Hematopoietic multipotent progenitor cell treated with erythropoietin and hydrocortisone succinate and interleukin-3 and kit ligand, for 8 days (in vitro differentiated cells): ENCODE results near the gene DHCR7.
A peak's percentile ranks its signal among the peaks of the same experiment; 100 is the strongest.

Experiments used
- DNase-seq: peaks from one replicate; pipeline ENCODE4 v3.0.0-alpha.2; 2015

Gene DHCR7, protein sequence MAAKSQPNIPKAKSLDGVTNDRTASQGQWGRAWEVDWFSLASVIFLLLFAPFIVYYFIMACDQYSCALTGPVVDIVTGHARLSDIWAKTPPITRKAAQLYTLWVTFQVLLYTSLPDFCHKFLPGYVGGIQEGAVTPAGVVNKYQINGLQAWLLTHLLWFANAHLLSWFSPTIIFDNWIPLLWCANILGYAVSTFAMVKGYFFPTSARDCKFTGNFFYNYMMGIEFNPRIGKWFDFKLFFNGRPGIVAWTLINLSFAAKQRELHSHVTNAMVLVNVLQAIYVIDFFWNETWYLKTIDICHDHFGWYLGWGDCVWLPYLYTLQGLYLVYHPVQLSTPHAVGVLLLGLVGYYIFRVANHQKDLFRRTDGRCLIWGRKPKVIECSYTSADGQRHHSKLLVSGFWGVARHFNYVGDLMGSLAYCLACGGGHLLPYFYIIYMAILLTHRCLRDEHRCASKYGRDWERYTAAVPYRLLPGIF

DNA sequence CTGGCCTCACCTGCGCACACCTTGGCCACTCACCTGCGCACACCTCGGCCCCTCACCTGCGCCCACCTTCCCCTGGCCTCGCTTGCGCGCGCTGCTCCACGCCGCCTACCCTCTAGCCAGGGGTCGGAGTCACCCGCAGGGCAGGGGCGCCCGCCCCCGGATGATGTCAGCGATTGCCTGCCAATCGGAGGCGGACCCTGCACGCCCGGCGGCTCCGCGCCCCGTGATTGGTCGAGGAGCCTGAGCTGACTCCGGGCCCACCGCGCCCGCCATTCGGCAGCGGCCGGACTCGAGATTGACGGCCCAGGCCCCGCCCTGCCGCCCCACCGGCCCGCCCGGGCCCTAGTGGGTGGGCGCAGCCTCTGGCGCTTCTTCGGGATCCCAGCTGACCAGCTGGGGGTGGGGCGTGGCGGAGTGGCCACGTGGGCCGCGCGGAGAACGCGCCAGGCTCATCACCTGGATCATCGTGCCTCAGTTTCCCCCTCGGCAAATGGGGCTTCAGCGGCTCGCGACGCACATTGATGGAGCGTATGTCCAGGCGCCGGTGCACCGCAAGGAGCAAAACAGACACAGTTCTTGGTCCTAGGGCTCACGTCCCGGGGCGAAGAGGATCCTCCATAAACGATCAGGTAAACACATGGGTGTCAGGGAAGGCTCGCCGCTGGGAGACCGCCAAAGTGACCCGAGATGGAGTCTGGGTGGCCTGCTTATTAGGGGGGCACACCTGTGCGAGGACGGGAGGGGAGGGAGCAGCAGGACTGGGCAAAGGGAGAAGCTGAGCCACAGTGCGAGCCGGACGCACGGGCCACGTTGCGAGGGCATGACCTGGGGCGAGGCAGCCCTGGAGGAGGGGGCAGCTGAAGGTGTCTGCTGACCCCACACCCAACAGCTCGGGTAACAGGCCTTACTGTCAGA is at the start of gene DHCR7:
Gene DHCR7 (minus strand): TSS at position 137 of the 915 bp plus-strand sequence. CDS start 3,441 bp downstream, outside the sequence.
- DNase-seq, result peak; percentile 94

DNA sequence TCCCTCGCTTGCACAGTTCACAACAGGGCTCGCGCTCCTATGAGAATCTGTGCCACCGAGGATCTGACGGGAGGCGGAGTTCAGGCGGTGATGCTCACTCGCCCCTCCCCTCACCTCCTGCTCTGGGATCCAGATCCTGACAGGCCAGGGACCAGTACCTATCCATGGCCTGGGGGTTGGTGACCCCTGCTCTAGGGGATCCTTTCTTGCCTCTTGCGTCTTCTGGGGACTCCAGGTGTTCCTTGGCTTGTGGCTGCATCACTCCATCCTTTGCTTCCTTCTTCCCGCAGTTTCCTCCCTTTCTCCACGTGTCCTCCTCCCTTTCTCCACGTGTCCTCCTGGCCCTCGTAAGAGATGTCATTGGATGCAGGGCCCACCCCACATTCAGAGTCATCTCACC is 48.2 kb upstream of the DHCR7 start:
- DNase-seq, result no peak

DNA sequence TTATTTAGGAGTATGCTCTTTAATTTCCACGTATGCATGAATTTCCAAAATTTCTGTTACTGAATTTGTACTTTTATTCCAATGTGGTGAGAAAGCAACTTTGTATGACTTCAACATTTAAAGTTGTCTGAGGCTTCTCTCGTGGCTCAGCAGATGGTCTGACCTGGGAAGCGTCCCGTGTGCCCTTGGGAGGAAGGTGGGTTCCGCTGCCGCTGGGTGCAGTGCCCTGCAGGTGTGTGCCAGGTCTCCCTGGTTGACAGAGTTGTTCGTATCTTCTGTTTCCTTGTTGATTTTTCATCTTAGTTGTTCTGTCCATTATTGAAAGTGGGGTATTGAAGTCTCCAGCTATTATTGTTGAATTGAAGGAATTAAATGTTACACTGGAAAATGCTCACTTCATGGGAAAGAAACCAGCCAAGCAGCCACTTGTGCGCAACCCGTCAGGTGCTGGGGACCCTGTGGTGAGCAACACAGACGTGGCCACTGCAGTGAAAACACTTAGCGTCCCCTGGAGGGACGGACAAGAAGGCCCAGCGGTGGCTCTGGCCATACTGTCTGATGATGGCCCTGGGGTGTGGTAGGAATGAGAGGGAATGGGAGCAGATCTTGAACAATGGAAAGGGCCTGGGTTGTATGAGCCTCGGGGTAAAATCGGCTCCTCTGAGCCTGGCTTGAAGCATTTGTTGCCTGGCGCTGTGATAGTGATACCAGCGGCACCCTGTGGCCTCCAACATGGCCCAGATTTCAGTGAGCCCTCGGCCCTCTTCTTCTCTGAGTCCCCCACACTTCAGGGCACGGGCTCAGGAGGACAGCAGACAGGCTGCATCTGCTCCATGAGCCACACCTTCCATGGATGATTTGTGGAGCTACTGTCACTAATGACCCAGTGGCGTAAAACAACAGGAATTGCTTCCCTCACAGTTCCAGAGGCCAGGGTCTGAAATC is 47.4 kb upstream of the DHCR7 start:
- no peak for DNase-seq

DNA sequence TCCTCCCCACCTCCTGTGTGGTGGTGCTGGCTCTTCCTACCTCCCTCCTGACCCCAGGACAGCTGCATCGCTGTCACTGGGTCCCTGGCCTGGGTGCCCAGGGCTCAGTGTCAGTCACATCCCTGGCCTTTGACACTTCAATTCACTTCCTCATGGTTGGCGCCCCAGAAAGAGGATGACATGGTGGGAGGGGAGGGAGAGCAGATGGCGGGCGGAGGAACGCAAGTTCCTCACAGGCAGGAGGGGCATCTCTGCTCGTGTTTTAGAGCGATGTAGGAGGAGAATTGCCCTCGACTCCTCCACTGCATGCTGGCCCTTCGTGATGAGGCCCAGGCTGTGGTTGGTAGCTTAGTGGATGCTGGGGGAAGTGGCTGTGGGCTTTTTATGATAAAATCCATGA is 43.7 kb upstream of the DHCR7 start:
- DNase-seq, result no peak

DNA sequence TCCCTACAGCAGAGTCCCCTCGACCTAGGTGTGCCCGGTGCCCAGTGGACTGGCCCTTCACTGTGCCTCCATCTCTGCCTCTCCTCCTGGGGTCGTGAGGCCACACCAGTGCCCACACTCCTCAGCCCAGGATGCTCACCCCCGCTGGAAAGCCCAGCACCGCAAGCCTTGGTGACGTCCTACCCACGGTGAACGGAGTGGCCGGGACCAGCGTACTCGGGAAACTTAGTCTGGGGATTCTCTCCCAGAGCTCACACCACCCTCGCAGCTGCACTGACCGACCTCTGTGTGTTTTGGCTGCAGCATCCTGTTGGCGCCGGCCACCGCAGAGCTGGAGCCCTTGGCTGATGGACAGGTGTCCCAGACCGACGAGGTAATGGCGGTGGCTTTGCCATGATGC is 43.3 kb upstream of the DHCR7 start:
- DNase-seq, result no peak

DNA sequence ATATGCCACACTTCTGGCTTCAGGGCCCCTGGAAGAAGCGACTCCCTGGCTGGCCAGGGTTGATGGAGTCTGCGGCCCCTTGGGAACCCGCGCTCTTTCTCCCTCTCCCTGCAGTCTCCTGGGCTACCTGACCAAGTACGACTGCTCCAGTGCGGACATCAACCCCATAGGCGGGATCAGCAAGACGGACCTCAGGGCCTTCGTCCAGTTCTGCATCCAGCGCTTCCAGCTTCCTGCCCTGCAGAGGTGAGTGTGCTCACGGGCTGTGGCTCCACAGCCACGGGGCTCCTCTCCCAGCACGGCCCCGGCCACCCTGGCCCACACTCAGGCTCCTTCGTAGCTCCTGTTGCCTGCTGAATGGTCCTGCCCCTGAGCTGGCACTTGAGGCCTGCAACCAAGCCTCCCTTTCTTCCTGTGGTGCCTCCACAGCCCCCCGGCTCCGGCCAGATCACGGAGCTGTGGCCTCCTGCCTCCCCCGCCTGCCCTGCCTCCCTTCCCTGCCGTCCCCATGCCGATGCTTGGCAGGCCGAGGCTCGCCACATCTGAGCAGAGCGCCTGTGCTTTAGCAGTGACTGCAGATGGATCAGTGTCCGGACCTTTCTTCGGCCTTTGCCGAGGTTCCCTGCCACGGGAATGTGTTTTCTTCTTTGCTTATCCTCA is 42.7 kb upstream of the DHCR7 start:
- no peak for DNase-seq

DNA sequence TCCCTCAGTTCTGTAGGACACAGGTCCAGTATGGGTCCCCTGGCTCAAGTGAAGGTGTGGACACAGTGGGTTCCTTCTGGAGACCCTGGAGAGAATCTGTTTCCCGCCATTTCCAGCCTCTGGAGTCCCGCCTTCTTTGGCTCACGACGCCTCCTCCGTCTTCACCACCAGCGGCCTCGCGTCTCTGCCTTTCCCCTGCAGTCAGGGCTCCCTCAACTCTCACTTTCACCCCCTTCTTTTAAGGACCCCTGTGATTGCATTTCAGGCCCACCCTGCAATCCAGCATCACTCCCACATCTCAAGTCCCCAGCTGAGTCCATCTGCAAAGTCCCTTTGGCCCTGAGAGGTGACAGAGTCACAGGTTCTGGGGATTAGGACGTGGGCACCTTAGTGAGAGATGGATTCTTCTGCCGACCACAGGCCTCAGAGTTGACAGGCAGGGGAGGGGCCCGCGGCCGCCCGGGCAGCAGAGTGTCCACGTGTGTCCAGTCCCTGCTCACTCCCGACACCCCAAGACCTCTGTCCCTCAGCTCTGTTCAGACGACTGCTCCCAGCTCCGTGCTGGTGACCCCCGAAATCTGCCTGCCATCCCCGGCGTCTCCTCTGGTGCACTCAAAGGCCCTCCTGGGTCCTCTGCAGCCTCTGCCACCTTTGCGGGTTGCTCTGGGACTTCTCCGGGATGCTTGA is 42.0 kb upstream of the DHCR7 start:
- DNase-seq, result no peak

DNA sequence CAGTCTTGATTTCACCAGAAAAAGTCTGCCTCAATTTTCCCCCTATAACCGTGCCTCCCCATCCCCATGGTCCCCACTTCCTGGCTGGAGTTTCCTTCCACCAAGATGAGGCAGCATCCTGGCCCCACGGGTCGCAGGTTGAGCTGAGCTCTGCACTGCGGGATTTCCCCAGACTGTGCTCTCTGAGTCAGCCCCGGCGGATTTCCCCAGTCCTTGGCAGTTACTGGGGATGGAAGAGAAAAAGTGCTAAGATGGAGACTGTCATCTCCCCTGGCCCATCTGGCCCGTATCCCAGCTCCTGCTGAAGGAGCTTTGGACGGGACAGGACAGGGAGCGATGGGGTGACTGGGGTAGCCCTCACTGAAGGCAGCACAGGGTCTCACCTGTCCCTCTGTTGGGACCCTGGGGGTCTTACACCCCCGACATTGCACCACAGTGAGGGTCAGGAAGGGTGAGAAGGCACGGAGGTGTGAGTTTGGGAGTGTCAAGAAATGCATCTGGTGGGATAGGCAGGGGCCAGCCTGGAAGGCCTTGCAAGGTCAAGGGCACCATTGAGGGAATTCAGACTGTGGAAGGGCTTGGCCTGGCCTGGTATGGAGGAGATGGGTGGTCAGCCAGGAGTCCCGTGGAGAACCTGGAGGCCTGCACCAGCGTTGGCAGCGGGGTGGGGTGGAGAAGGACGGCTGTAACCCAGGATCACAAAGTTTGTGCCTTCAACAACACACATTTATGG is 41.3 kb upstream of the DHCR7 start:
- no peak for DNase-seq

DNA sequence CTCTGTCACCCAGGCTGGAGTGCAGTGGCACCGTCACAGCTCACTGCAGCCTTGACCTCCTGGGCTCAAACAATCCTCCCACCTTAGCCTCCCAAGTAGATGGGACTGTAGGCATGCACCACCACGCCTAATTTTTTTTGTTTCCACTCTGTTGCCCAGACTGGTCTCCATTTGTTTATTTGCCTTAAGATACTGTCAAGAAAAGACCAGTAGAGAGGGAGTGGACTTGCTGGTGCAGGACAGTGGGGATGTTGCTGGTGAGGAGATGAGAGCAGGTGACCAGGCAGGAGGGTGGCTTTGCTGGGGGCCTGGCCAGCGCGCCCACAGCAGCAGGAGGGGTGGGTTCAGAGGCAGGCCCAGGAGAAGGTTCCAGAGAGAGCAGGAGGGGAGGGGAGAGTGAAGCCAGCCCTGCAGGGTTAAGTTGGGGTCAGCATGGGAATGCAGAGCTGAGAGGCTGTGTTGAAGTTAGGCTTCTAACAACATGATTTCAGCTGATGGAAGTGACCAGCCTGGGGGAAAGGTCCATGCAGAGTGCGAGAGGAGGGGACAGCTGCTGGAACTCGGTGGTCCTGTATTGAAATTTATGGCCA is 40.6 kb upstream of the DHCR7 start:
- no peak for DNase-seq

DNA sequence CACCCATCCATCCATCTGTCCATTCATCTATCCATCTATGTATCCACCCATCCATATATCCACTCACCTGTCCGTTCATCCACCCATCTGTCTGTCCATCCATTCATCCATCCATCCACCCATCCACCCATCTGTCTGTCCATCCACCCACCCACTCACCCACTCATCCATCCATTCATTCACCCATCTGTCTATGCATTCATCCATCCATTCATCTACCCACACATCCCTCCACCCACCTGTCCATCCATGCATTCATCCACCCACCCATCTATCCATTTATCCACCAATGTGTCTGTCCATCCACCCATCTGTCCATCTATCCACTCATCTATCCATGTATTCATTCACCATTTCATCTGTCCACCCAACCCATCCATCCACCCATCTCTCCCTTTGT is 38.1 kb upstream of the DHCR7 start:
- no peak for DNase-seq

DNA sequence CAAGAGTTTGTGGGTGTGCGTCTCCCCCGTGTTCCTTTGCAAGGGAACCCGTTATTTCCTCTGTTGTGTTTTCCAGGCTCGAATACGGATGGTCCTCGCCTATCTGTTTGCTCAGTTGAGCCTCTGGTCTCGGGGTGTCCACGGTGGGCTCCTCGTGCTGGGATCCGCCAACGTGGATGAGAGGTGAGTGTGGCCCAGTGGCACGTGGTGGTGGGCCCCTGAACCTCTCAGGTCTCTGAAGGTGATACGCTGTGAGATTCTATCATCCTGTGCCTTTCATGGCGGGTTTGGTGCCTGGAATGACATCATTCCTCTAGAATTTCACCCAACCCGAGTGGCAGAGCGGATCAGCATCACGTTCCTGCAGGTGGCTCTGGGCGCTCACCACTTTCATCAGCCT is 37.3 kb upstream of the DHCR7 start:
- no peak for DNase-seq

DNA sequence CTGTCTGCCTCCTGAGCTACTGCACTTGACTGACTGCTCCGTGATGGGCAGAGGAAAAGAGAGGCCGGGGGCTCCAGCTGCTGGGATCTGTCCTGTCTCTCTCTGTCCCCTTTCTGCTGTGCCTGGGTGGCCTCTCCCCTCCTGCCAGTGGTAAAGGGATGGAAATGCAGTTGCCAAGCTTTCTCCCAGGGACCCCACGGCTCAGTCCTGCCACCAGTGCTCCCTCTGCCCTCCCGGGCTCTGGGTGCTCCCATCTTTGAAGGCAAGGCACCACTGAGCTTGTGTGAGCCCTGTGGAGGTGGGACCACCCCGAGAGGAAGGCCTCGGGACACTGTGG is 36.8 kb upstream of the DHCR7 start:
- no peak for DNase-seq

DNA sequence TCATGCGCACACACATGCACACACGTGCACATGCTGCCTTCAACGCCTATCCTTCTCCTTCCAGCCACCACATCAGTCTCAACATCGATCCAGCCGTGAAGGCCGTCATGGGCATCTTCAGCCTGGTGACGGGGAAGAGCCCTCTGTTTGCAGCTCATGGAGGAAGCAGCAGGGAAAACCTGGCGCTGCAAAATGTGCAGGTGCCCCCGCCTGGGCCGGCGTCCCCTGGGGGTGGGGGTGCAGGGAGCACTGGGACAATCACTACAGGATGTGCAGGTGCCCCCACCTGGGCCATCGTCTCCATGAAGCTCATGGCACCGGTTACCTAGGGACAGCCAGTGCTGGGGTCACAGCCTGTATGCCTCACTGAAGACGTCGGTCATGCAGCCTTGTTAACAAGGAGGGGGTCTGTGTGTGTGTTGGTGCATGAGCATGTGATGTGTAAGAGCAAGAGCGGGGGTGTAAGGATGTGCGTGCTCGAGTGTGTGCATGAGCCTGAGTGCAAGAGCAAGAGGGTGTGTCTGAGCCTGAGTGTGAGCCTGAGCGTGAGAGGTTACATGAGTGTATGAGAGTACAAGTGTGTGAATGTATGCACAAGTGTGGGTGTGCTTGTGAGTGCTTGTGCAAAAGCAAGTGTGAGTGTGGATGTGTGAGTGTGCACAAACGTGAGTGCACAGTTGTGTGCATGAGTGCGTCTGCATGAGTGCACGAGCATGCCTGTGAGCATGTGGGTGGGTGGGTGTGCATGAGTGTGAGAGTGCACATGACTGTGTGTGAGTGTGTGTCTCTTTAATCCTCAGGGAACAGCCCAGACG is 36.3 kb upstream of the DHCR7 start:
- DNase-seq, result no peak

DNA sequence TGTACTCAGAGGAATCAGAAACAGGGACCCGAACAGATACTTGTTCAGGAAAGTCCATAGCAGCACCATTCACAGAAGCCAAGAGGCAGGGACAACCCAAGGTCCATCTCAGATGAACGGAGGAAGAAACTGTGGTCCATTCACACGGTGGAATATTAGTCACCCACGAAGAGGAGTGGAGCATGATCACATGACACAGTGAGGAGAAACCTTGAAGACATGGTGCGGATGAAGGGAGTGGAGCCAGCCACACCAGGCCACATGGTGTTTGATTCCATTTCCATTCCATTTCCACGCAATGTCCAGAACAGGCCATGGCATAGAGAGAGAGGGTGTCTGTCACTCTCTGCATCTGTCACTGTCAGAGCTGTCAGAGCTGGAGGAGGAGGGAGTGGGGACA is 35.5 kb upstream of the DHCR7 start:
- DNase-seq, result no peak

DNA sequence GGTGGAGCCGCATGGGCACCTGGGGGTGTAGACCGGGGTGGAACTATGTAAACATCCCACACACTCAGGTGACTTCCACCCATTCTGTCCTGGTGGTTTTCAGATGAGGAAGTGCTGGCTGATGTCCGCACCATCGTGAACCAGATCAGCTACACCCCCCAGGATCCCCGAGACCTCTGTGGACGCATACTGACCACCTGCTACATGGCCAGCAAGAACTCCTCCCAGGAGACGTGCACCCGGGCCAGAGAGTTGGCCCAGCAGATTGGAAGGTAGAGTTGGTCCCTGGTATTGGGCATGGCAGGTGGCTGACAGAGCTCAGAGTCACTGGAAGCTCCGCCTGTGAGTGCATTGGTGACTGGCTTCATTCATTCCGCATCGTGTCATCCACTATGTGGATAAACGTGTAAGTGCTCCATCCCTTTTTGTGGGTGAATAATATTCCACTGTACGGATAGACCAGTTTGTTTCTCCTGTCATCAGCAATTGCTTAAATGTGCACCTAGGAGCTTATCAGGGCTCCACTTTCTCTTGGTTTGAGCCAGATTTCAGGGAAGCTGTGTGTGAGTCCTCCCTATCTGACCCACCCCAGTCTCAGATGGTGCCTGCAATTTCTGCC is 34.7 kb upstream of the DHCR7 start:
- no peak for DNase-seq

DNA sequence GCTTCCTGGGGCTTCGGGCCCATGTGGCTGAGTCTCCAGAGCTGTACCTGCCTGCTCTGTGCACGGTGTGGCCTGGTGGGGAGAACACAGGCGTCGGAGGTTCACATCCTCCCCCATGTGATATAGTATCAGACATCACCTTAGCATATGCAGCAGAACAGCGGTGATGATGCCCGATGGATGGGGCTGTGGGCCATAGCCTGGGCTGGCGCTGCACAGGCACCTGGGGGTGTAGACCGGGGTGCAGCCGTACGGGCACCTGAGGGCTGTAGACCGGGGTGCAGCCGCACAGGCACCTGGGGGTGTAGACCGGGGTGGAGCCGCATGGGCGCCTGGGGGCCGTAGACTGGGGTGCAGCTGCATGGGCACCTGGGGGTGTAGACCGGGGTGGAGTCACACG is 34.0 kb upstream of the DHCR7 start:
- DNase-seq, result no peak

DNA sequence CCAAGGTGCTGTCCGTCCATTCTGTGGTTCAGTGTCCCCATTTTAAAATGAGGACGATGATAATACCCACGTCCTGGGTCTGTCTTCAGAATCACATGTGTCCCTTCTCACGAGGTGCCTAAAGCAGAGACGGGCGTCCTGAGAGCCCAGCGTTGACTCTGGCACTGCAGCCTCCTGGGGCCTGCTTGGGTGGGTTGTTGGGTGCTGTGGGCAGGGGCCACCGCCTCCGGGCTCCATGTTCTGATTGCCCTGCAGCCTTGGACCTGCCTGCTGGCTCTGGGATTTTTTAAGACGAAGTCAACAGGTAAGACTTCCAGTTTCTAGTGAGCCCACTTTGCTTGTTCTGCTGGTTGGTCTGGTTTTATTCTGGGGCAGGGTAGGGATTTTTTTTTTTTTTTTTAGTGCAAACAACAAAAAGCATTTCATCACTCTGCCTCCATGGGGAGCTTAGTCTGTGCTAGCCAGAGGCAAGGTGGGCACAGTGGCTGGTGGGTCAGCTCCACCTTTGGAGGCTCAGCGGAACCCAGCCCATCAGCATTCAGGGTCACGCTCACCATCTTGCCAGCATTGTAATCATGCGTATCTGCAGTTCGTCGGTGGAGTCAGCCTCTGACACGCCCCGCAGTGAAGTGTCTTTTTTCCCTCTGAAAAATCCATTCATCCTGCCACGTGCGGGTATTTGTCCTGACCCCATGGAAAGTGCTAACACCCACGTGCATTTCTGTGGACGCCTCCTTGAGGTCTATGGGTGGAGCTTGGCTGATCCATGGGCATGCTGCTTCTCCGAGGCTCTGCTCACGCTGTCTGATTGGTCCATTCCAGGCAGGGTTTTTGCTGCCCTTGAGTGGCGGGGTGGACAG is 33.1 kb upstream of the DHCR7 start:
- no peak for DNase-seq

DNA sequence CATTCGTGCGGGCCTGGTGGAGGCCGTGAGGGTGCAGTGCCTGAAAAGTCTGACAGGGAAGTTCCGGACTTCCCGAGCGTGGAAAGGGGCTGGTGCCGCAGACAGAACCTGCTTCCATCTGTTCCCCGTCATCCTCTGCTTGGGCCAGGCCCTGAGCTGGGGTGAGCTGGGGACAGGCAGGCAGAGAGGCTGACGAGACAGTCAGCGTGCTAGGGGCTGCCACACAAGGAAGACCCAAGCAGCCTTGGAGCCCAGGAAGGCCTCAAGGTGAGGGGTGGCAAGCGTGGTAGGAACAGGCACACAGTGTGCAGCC is 30.3 kb upstream of the DHCR7 start:
- DNase-seq, result no peak
